Liver (tissue), 9 donors: ENCODE measurements around the gene NKD1. TPM values are rescaled to one million over a fixed set of nuclear protein-coding genes. Genes with fewer than 3 reads are reported as not detected.

Experiments
- DNase-seq: peaks from one replicate; pipeline ENCODE4 v3.0.0-alpha.2; 2017; ENCODE audit warnings: low spot score
- H3K27ac ChIP-seq, 2 donors: one replicate each; pipeline ENCODE4 v1.7.0; 2013; ENCODE audit warnings: inconsistent platforms in 2 of 2, low read length in 2 of 2, control low read depth in 1 of 2, low read depth in 1 of 2, mild to moderate bottlenecking in 1 of 2
- H3K27me3 ChIP-seq, 4 donors: one replicate each; pipeline versions ENCODE4 v1.6.1 to v1.7.0; 2013; ENCODE audit warnings: low read length in 3 of 4, inconsistent platforms in 1 of 4, mild to moderate bottlenecking in 1 of 4, moderate library complexity in 1 of 4; ENCODE audit not compliant: control insufficient read depth in 4 of 4, insufficient read depth in 4 of 4
- H3K36me3 ChIP-seq, 4 donors: one replicate each; pipeline versions ENCODE4 v1.6.1 to v1.7.0; 2013; ENCODE audit warnings: low read length in 3 of 4, mild to moderate bottlenecking in 3 of 4, low read depth in 1 of 4, moderate library complexity in 1 of 4; ENCODE audit not compliant: control insufficient read depth in 4 of 4, insufficient read depth in 3 of 4
- H3K4me1 ChIP-seq, 4 donors: one replicate each; pipeline versions ENCODE4 v1.6.1 to v1.7.0; 2013; ENCODE audit warnings: low read length in 3 of 4, mild to moderate bottlenecking in 3 of 4, moderate library complexity in 1 of 4; ENCODE audit not compliant: control insufficient read depth in 4 of 4, insufficient read depth in 4 of 4
- H3K4me3 ChIP-seq, 3 donors: one replicate each; pipeline versions ENCODE4 v1.6.1 to v1.7.0; 2013; ENCODE audit warnings: low read length in 3 of 3, control low read depth in 1 of 3, low read depth in 1 of 3, mild to moderate bottlenecking in 1 of 3
- H3K9ac ChIP-seq, 2 donors: one replicate each; pipeline ENCODE4 v1.7.0; 2013; ENCODE audit warnings: low read length in 2 of 2, mild to moderate bottlenecking in 2 of 2, moderate library complexity in 2 of 2, control low read depth in 1 of 2, low read depth in 1 of 2
- H3K9me3 ChIP-seq, 4 donors: one replicate each; pipeline versions ENCODE4 v1.6.1 to v1.7.0; 2013; ENCODE audit warnings: low read length in 3 of 4; ENCODE audit not compliant: control insufficient read depth in 4 of 4
- FOXA1 ChIP-seq: IDR thresholded peaks from 2 replicates; pipeline ENCODE4 v1.6.1; 2016; ENCODE audit warnings: antibody characterized with exemption
- FOXA2 ChIP-seq: IDR thresholded peaks from 2 replicates; pipeline ENCODE4 v1.6.1; 2016; ENCODE audit warnings: antibody characterized with exemption
- GABPA ChIP-seq, 2 donors: IDR thresholded peaks in 1 of 2; conservative IDR thresholded peaks in 1 of 2; 2 replicates each; pipeline ENCODE4 v1.6.1; 2016; ENCODE audit warnings: antibody characterized with exemption in 2 of 2, mild to moderate bottlenecking in 1 of 2, moderate library complexity in 1 of 2
- HNF4A ChIP-seq, 2 donors: conservative IDR thresholded peaks; 2 replicates each; pipeline ENCODE4 v1.6.1; 2016; ENCODE audit warnings: antibody characterized with exemption in 2 of 2, mild to moderate bottlenecking in 2 of 2
- HNF4G ChIP-seq: IDR thresholded peaks from 2 replicates; pipeline ENCODE4 v1.6.1; 2016; ENCODE audit warnings: antibody characterized with exemption
- JUND ChIP-seq, 2 donors: IDR thresholded peaks; 2 replicates each; pipeline ENCODE4 v1.6.1; 2016; ENCODE audit warnings: antibody characterized with exemption in 2 of 2
- MAX ChIP-seq: IDR thresholded peaks from 2 replicates; pipeline ENCODE4 v1.6.1; 2016; ENCODE audit warnings: antibody characterized with exemption
- NR2F2 ChIP-seq: IDR thresholded peaks from 2 replicates; pipeline ENCODE4 v1.6.1; 2016; ENCODE audit warnings: antibody characterized with exemption
- REST ChIP-seq: IDR thresholded peaks from 2 replicates; pipeline ENCODE4 v1.6.1; 2016; ENCODE audit warnings: antibody characterized with exemption, mild to moderate bottlenecking
- RXRA ChIP-seq, 2 donors: IDR thresholded peaks; 2 replicates each; pipeline ENCODE4 v1.6.1; 2017 to 2018; ENCODE audit warnings: antibody characterized with exemption in 2 of 2, mild to moderate bottlenecking in 1 of 2
- SP1 ChIP-seq: IDR thresholded peaks from 2 replicates; pipeline ENCODE4 v1.6.1; 2018; ENCODE audit warnings: antibody characterized with exemption, mild to moderate bottlenecking
- TAF1 ChIP-seq: conservative IDR thresholded peaks from 2 replicates; pipeline ENCODE4 v1.6.1; 2016; ENCODE audit warnings: antibody characterized with exemption, mild to moderate bottlenecking
- YY1 ChIP-seq: IDR thresholded peaks from 2 replicates; pipeline ENCODE4 v1.6.1; 2016; ENCODE audit warnings: antibody characterized with exemption, mild to moderate bottlenecking
- WGBS: extraction: QIAGEN DNeasy Blood & Tissue Kit; methylation state at CpG from one replicate; pipeline ENCODE4 v1.1.7; 2013; 5-methylcytosine and 5-hydroxymethylcytosine counted together
- polyA plus RNA-seq, 2 donors: library from polyadenylated mRNA; stranded (reverse) in 1 of 2; unstranded in 1 of 2; fragments of 200-250 nt in 1 of 2; fragments of >200 nt in 1 of 2; fragmentation: Nextera tagmentation in 1 of 2; extraction: Ambion mirVana in 1 of 2; gene quantifications; one replicate each; pipeline versions ENCODE4 v1.2.1 to v1.2.3, GENCODE V29; 2013 to 2015
- total RNA-seq, 2 donors: library from RNA; depleted of rRNA; stranded (reverse); fragments of >200 nt; gene quantifications; one replicate each; pipeline ENCODE4 v1.2.3, GENCODE V29; 2014
- TF ChIP-seq, protein P1 (sequence below): fragments of 150-350 bp; IDR thresholded peaks from 2 replicates; pipeline ENCODE4 v1.5.1; 2017; ENCODE audit warnings: improper control_type of control experiment, low read depth, low read length; ENCODE audit not compliant: missing input control
- TF ChIP-seq, protein P2 (sequence below): IDR thresholded peaks from 2 replicates; pipeline ENCODE4 v1.6.1; 2016; ENCODE audit warnings: antibody characterized with exemption
- donor health status: healthy.
- donor health status: healthy.
- donor health status: healthy.
- donor health status: healthy.
- donor health status: healthy.

NKD1 gene
- total and polyA plus RNA-seq, 4 donors = 0.28 to 3.5 (median 0.85) TPM

DNA sequence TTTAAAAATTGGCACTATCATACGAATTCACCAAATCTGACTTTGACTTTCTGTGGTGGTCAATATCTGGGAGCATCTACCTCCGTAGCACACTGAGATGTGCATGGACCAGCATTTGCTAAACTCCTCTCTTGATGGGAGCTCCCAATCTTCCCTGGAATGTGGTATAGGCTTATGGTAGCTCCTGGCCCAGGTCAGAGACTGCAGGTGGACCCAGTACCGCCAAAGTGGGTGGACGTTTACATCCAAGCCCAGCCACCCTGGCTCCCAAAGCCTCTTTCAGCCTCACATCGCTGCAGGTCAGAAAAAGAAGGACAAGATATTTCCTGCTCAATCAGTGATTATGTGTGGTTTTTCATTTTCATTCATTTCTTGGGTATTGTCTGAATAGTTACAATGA is 43.1 kb upstream of the NKD1 start (continued):
- TF ChIP-seq REST (no peak), FOXA1 (no peak), SP1 (no peak), GABPA (IDR thresholded peaks at IDR 0.05 in 1 of 2, conservative IDR thresholded peaks at IDR 0.05 in 1 of 2) (no peak), HNF4A (conservative IDR thresholded peaks at IDR 0.05) (no peak), NR2F2 (no peak), HNF4G (no peak), FOXA2 (no peak), JUND (IDR thresholded peaks at IDR 0.05) (no peak)
- TF ChIP-seq, protein P1, sequence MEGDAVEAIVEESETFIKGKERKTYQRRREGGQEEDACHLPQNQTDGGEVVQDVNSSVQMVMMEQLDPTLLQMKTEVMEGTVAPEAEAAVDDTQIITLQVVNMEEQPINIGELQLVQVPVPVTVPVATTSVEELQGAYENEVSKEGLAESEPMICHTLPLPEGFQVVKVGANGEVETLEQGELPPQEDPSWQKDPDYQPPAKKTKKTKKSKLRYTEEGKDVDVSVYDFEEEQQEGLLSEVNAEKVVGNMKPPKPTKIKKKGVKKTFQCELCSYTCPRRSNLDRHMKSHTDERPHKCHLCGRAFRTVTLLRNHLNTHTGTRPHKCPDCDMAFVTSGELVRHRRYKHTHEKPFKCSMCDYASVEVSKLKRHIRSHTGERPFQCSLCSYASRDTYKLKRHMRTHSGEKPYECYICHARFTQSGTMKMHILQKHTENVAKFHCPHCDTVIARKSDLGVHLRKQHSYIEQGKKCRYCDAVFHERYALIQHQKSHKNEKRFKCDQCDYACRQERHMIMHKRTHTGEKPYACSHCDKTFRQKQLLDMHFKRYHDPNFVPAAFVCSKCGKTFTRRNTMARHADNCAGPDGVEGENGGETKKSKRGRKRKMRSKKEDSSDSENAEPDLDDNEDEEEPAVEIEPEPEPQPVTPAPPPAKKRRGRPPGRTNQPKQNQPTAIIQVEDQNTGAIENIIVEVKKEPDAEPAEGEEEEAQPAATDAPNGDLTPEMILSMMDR = no peak

- H3K9ac ChIP-seq = no peak overlapping the region
- no peak overlapping the region for H3K27ac ChIP-seq
- no peak overlapping the region for H3K4me3 ChIP-seq
- TF ChIP-seq HNF4A (conservative IDR thresholded peaks at IDR 0.05) (no peak), TAF1 (no peak), YY1 (no peak), GABPA (IDR thresholded peaks at IDR 0.05 in 1 of 2, conservative IDR thresholded peaks at IDR 0.05 in 1 of 2) (no peak), FOXA1 (no peak), RXRA (IDR thresholded peaks at IDR 0.05) (no peak), NR2F2 (no peak), SP1 (no peak), MAX (no peak), JUND (IDR thresholded peaks at IDR 0.05) (no peak)
- TF ChIP-seq, protein P2, sequence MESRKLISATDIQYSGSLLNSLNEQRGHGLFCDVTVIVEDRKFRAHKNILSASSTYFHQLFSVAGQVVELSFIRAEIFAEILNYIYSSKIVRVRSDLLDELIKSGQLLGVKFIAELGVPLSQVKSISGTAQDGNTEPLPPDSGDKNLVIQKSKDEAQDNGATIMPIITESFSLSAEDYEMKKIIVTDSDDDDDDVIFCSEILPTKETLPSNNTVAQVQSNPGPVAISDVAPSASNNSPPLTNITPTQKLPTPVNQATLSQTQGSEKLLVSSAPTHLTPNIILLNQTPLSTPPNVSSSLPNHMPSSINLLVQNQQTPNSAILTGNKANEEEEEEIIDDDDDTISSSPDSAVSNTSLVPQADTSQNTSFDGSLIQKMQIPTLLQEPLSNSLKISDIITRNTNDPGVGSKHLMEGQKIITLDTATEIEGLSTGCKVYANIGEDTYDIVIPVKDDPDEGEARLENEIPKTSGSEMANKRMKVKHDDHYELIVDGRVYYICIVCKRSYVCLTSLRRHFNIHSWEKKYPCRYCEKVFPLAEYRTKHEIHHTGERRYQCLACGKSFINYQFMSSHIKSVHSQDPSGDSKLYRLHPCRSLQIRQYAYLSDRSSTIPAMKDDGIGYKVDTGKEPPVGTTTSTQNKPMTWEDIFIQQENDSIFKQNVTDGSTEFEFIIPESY = no peak
- H3K4me1 ChIP-seq = no peaks in the 10 kb centered on the region
- 86% methylated on average over 13 of the region's 13 CpGs for WGBS
- no peaks in the 10 kb centered on the region for H3K36me3 ChIP-seq
- no peaks in the 10 kb centered on the region for H3K27me3 ChIP-seq
- peak; percentile 19 for DNase-seq
- H3K9me3 ChIP-seq = no peaks in the 10 kb centered on the region
Observed at GRCh38 chr16:50505714-50506542, 42.3 kb upstream of the NKD1 start.
